ENCODE data around the gene ART1.

Gene ART1

GRCh38 chr11:3644817-3645235, at the start of gene ART1:
Gene ART1, plus strand, starts transcription at chr11:3645128. Its CDS starts 14,086 bp downstream, at chr11:3659214.
- TF ChIP-seq USF1 (IDR thresholded peaks at IDR 0.05) (no peak), EP300 (IDR thresholded peaks at IDR 0.05; ENCODE audit: borderline replicate concordance) (no peak), FOXM1 (IDR thresholded peaks at IDR 0.05; ENCODE audit: borderline replicate concordance, low read depth) (no peak), YY1 (IDR thresholded peaks at IDR 0.05; ENCODE audit: low read depth) (no peak), NFIC (IDR thresholded peaks at IDR 0.05) (no peak), ZBTB7A (IDR thresholded peaks at IDR 0.05; ENCODE audit: low read depth) (no peak), RAD21 (IDR thresholded peaks at IDR 0.05; ENCODE audit: low read depth) (no peak), TCF12 (IDR thresholded peaks at IDR 0.05; ENCODE audit: low read depth) (no peak), REST (IDR thresholded peaks at IDR 0.05; ENCODE audit: low read depth) (no peak), TAF1 (IDR thresholded peaks at IDR 0.05; ENCODE audit: low read depth) (no peak), EGR1 (IDR thresholded peaks at IDR 0.05) (no peak), CREB1 (IDR thresholded peaks at IDR 0.05; ENCODE audit: low read depth) (no peak), CEBPB (IDR thresholded peaks at IDR 0.05) (no peak), MAX (IDR thresholded peaks at IDR 0.05) (no peak), TEAD4 (IDR thresholded peaks at IDR 0.05) (no peak)

- TF ChIP-seq RAD21 (IDR thresholded peaks at IDR 0.05; ENCODE audit: low read depth) = no peak
Measured at GRCh38 chr11:3604167-3604566, 40.8 kb upstream of the ART1 start.

- no peak for TF ChIP-seq CREB1 (IDR thresholded peaks at IDR 0.05; ENCODE audit: low read depth)
- TF ChIP-seq MAX (IDR thresholded peaks at IDR 0.05) = no peak
- no peak for TF ChIP-seq YY1 (IDR thresholded peaks at IDR 0.05; ENCODE audit: low read depth)
- TF ChIP-seq TCF12 (IDR thresholded peaks at IDR 0.05; ENCODE audit: low read depth) = no peak
- no peak for TF ChIP-seq REST (IDR thresholded peaks at IDR 0.05; ENCODE audit: low read depth)
- no peak for TF ChIP-seq TEAD4 (IDR thresholded peaks at IDR 0.05)
- no peak for TF ChIP-seq USF1 (IDR thresholded peaks at IDR 0.05)
- no peak for TF ChIP-seq CEBPB (IDR thresholded peaks at IDR 0.05)
Measured at GRCh38 chr11:3605283-3605662, 39.7 kb upstream of the ART1 start.

GRCh38 chr11:3605771-3606203, 39.1 kb upstream of the ART1 start:
- no peak for TF ChIP-seq TEAD4 (IDR thresholded peaks at IDR 0.05)
- TF ChIP-seq TAF1 (IDR thresholded peaks at IDR 0.05; ENCODE audit: low read depth) = no peak
- TF ChIP-seq TCF12 (IDR thresholded peaks at IDR 0.05; ENCODE audit: low read depth) = no peak
- no peak for TF ChIP-seq MAX (IDR thresholded peaks at IDR 0.05)
- TF ChIP-seq NFIC (IDR thresholded peaks at IDR 0.05) = no peak
- no peak for TF ChIP-seq CEBPB (IDR thresholded peaks at IDR 0.05)
- no peak for TF ChIP-seq USF1 (IDR thresholded peaks at IDR 0.05)
- TF ChIP-seq EP300 (IDR thresholded peaks at IDR 0.05; ENCODE audit: borderline replicate concordance) = no peak
- no peak for TF ChIP-seq ZBTB7A (IDR thresholded peaks at IDR 0.05; ENCODE audit: low read depth)
- no peak for TF ChIP-seq FOXM1 (IDR thresholded peaks at IDR 0.05; ENCODE audit: borderline replicate concordance, low read depth)
- TF ChIP-seq CREB1 (IDR thresholded peaks at IDR 0.05; ENCODE audit: low read depth) = no peak
- no peak for TF ChIP-seq REST (IDR thresholded peaks at IDR 0.05; ENCODE audit: low read depth)
- no peak for TF ChIP-seq EGR1 (IDR thresholded peaks at IDR 0.05)
- no peak for TF ChIP-seq YY1 (IDR thresholded peaks at IDR 0.05; ENCODE audit: low read depth)
